B cell (primary cell): ENCODE data around the gene ADAM23. TPM values are rescaled to one million over a fixed set of nuclear protein-coding genes. Genes with fewer than 3 reads are reported as not detected.

Experiments
- ATAC-seq: fragments of 200-7000 bp; cut with Tn5 transposase; one replicate; pipeline ENCODE4 v1.10.0; 2021; ENCODE audit warnings: low read depth, mild to moderate bottlenecking, moderate number of reproducible peaks, moderate library complexity
- CTCF ChIA-PET: fragments of 350-600 bp; sonication (Branson Sonifier 250); formaldehyde crosslinking; loops from one replicate; lab custom pipeline; 2021; ENCODE audit warnings: antibody characterized with exemption, inconsistent platforms; lab: Charles Lee
- POLR2A ChIA-PET: fragments of 350-600 bp; sonication (Branson Sonifier 250); formaldehyde crosslinking; loops from one replicate; lab custom pipeline; 2021; ENCODE audit warnings: antibody characterized with exemption; lab: Charles Lee
- DNase-seq: peaks from one replicate; pipeline ENCODE4 v3.0.0; 2013
- H2AFZ ChIP-seq: 2 replicates; pipeline ENCODE4 v1.6.1; 2012; ENCODE audit warnings: mild to moderate bottlenecking, low read depth, low read length; ENCODE audit not compliant: insufficient read depth, poor library complexity, severe bottlenecking
- H3K27ac ChIP-seq, 2 donors: 1 replicate in 1 of 2; 2 replicates in 1 of 2; pipeline ENCODE4 v1.5.1; 2012 to 2013; ENCODE audit warnings: low read length in 2 of 2, mild to moderate bottlenecking in 2 of 2, moderate library complexity in 1 of 2
- H3K27me3 ChIP-seq, 4 experiments: fragments of 200-600 bp in 1 of 4; sonication (generic) in 1 of 4; replicated peaks in 1 of 4; 1 replicate in 2 of 4; 2 replicates in 2 of 4; pipeline versions ENCODE4 v1.6.1 to v1.7.0; 2013 to 2016; ENCODE audit warnings: low read length in 3 of 4, mild to moderate bottlenecking in 2 of 4, mixed read lengths in 1 of 4, moderate library complexity in 1 of 4; ENCODE audit not compliant: insufficient read depth in 4 of 4, control insufficient read depth in 3 of 4; ENCODE audit errors: control extremely low read depth in 1 of 4
- H3K36me3 ChIP-seq, 2 experiments: replicated peaks in 1 of 2; 1 replicate in 1 of 2; 2 replicates in 1 of 2; pipeline versions ENCODE4 v1.6.1 to v1.7.1; 2013; ENCODE audit warnings: low read length in 1 of 2; ENCODE audit not compliant: insufficient read depth in 2 of 2, control insufficient read depth in 1 of 2; ENCODE audit errors: control extremely low read depth in 1 of 2, extremely low read depth in 1 of 2
- H3K4me1 ChIP-seq, 2 donors: fragments of 200-600 bp in 1 of 2; sonication (generic) in 1 of 2; 1 replicate in 1 of 2; 2 replicates in 1 of 2; pipeline versions ENCODE4 v1.5.1 to v1.6.1; 2013 to 2017; ENCODE audit warnings: low read length in 2 of 2; ENCODE audit not compliant: control insufficient read depth in 2 of 2, insufficient read depth in 2 of 2
- H3K4me2 ChIP-seq: replicated peaks from 2 replicates; pipeline ENCODE3; 2012; ENCODE audit warnings: mild to moderate bottlenecking, low read depth, low read length; ENCODE audit not compliant: poor library complexity, severe bottlenecking
- H3K4me3 ChIP-seq, 5 experiments: fragments of 200-600 bp in 1 of 5; sonication (generic) in 1 of 5; 1 replicate in 3 of 5; 2 replicates in 2 of 5; pipeline versions ENCODE4 v1.5.1 to v1.7.0; 2011 to 2016; ENCODE audit warnings: low read length in 4 of 5, mild to moderate bottlenecking in 4 of 5, low read depth in 2 of 5, control low read depth in 1 of 5, moderate library complexity in 1 of 5; ENCODE audit not compliant: insufficient read depth in 1 of 5; ENCODE audit errors: control extremely low read depth in 1 of 5, extremely low read depth in 1 of 5
- H3K79me2 ChIP-seq: fragments of 200-600 bp; sonication (generic); one replicate; pipeline ENCODE4 v1.6.0; 2016; ENCODE audit warnings: low read length; ENCODE audit not compliant: control insufficient read depth, insufficient read depth
- H3K9ac ChIP-seq: fragments of 200-600 bp; sonication (generic); 2 replicates; pipeline ENCODE4 v1.6.1; 2017; ENCODE audit warnings: mild to moderate bottlenecking, low read length, moderate library complexity
- H3K9me3 ChIP-seq, 3 donors: one replicate each; pipeline versions ENCODE4 v1.6.1 to v1.7.1; 2013; ENCODE audit warnings: low read length in 2 of 3; ENCODE audit not compliant: control insufficient read depth in 2 of 3, insufficient read depth in 1 of 3; ENCODE audit errors: control extremely low read depth in 1 of 3
- H4K20me1 ChIP-seq: 2 replicates; pipeline ENCODE4 v1.6.0; 2012; ENCODE audit warnings: mild to moderate bottlenecking, low read length; ENCODE audit not compliant: insufficient read depth, control insufficient read depth, poor library complexity, severe bottlenecking
- H3K27ac Mint-ChIP-seq: one replicate; pipeline ENCODE4 v1.8.0; 2021; ENCODE audit warnings: mixed read lengths
- H3K27me3 Mint-ChIP-seq: one replicate; pipeline ENCODE4 v1.8.0; 2021; ENCODE audit warnings: mixed read lengths
- H3K4me1 Mint-ChIP-seq: one replicate; pipeline ENCODE4 v1.8.0; 2021; ENCODE audit warnings: mixed read lengths
- H3K4me3 Mint-ChIP-seq: one replicate; pipeline ENCODE4 v1.8.0; 2021; ENCODE audit warnings: mixed read lengths
- H3K9me3 Mint-ChIP-seq: one replicate; pipeline ENCODE4 v1.8.0; 2022; ENCODE audit warnings: mixed read lengths; ENCODE audit not compliant: insufficient read depth
- EZH2 ChIP-seq: IDR thresholded peaks from 2 replicates; pipeline ENCODE4 v1.6.1; 2012; ENCODE audit warnings: borderline replicate concordance, low read depth, mild to moderate bottlenecking, moderate library complexity, low read length; ENCODE audit not compliant: insufficient read depth, poor library complexity, severe bottlenecking
- WGBS: methylation state at CpG from one replicate; pipeline ENCODE4 v1.1.5; 2013; ENCODE audit warnings: missing lambda C conversion rate; ENCODE audit not compliant: insufficient coverage; 5-methylcytosine and 5-hydroxymethylcytosine counted together
- intact Hi-C: fragments of 100-400 bp; cut with micrococcal nuclease; formaldehyde crosslinking; loops from one replicate; pipeline ENCODE4 v1.10.0; 2022
- polyA plus RNA-seq: library from polyadenylated mRNA; depleted of rRNA; stranded (reverse); fragments of >200 nt; gene quantifications from 2 replicates; pipeline ENCODE4 v1.2.3, GENCODE V29; 2012
- total RNA-seq, 2 donors: library from RNA; stranded (reverse); fragments of 120-200 nt in 1 of 2; gene quantifications; 1 replicate in 1 of 2; 2 replicates in 1 of 2; pipeline versions ENCODE4 v1.2.3 to v1.2.4, GENCODE V29; 2013 to 2022
- TF ChIP-seq, protein P1 (sequence below): fragments of 200-600 bp; IDR thresholded peaks from one replicate; pipeline ENCODE4 v1.8.0; 2022; ENCODE audit warnings: antibody characterized with exemption, mild to moderate bottlenecking

ADAM23 gene
- total and polyA plus RNA-seq, 2 donors (not counting 1 experiment from before 2014, with no cell fraction given) = 0.78 to 1.7 TPM

DNA sequence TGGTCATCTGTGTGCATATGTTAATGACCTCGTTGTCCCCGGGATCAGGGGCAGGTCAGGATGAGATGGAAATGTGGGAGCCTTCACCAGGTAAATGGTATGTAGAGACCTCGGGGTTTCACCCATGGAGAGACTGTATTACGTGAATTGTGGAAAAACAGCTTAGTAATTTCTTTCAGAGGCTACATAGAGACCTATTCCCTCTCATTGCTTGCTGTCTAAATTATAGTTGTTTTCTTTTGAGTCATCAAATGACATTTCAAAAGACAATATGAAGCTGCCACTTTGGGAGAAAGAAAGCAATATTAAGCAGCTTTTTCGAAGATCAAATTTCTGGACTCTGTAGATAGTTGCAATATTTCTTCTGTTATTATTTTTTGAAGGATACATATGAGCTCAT, 20.4 kb downstream of the ADAM23 start:
- no peaks in the 10 kb centered on the region for H3K27me3 ChIP-seq
- Mint-ChIP-seq H3K27ac (no peak overlapping the region), H3K4me3 (no peak overlapping the region), H3K27me3 (peaks cover 27% of the 10 kb centered on the region), H3K9me3 (peaks cover 8% of the 10 kb centered on the region), H3K4me1 (peaks cover 25% of the 10 kb centered on the region)
- intact Hi-C loops = no loop called here
- ChIA-PET POLR2A (no interaction called here), CTCF (no interaction called here)
- no peak for TF ChIP-seq EZH2
- TF ChIP-seq, protein P1, sequence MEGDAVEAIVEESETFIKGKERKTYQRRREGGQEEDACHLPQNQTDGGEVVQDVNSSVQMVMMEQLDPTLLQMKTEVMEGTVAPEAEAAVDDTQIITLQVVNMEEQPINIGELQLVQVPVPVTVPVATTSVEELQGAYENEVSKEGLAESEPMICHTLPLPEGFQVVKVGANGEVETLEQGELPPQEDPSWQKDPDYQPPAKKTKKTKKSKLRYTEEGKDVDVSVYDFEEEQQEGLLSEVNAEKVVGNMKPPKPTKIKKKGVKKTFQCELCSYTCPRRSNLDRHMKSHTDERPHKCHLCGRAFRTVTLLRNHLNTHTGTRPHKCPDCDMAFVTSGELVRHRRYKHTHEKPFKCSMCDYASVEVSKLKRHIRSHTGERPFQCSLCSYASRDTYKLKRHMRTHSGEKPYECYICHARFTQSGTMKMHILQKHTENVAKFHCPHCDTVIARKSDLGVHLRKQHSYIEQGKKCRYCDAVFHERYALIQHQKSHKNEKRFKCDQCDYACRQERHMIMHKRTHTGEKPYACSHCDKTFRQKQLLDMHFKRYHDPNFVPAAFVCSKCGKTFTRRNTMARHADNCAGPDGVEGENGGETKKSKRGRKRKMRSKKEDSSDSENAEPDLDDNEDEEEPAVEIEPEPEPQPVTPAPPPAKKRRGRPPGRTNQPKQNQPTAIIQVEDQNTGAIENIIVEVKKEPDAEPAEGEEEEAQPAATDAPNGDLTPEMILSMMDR = no peak
- WGBS = 88% methylated on average over 3 of the region's 5 CpGs
- no peak overlapping the region for H2AFZ ChIP-seq
- H3K36me3 ChIP-seq = no peaks in the 10 kb centered on the region
- H3K9ac ChIP-seq = no peak overlapping the region
- peaks cover 11 to 13% of the 10 kb centered on the region in 2 donors for H3K4me1 ChIP-seq
- DNase-seq = no peak
- no peak overlapping the region for H3K4me2 ChIP-seq
- no peak overlapping the region for H3K4me3 ChIP-seq
- no peak overlapping the region for H3K27ac ChIP-seq
- no peaks in the 10 kb centered on the region for H3K79me2 ChIP-seq
- H3K9me3 ChIP-seq = peaks cover 0 to 8% (median 4%) of the 10 kb centered on the region in 3 donors
- ATAC-seq = no peak
- H4K20me1 ChIP-seq = no peaks in the 10 kb centered on the region

DNA sequence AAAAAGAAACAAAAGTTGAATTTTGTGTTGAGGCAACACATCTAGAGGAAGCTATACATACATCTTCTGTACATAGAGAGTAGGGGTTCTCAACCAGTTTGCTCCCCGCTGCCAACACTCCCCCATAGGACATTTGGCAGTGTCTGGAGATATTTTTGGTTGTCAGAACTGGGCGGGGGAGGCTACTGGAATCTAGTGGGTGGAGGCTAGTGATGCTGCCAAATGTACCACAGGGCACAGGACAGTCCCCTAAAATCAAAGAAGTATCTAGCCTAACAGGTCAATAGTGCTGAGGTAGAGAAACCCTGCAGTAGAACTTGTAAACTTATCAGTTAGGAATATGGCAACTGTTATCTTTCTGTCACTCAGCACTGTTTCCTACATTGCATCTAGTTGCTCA, 21.3 kb downstream of the ADAM23 start:
- intact Hi-C loops = no loop called here
- no peak overlapping the region for H3K9ac ChIP-seq

More for the DNA sequence above, 21.3 kb downstream of the ADAM23 start:
- no peak for ATAC-seq
- Mint-ChIP-seq H3K27me3 (peaks cover 27% of the 10 kb centered on the region), H3K9me3 (peaks cover 12% of the 10 kb centered on the region), H3K27ac (no peak overlapping the region), H3K4me1 (peaks cover 25% of the 10 kb centered on the region), H3K4me3 (no peak overlapping the region)
- no peak for DNase-seq
- no CpG with 5 or more reads among the region's 2 CpGs for WGBS
- Histone ChIP-seq H3K27ac (no peak overlapping the region), H3K4me3 (no peak overlapping the region), H4K20me1 (no peaks in the 10 kb centered on the region), H3K27me3 (no peaks in the 10 kb centered on the region), H2AFZ (no peak overlapping the region), H3K9me3 (peaks cover 0 to 8% (median 4%) of the 10 kb centered on the region in 3 donors), H3K4me2 (no peak overlapping the region), H3K4me1 (peaks cover 11 to 13% of the 10 kb centered on the region in 2 donors), H3K79me2 (no peaks in the 10 kb centered on the region), H3K36me3 (no peaks in the 10 kb centered on the region)
- no peak for TF ChIP-seq EZH2
- TF ChIP-seq, protein P1 = no peak
- POLR2A ChIA-PET = no interaction called here
- CTCF ChIA-PET = no interaction called here
